ENCODE measurements around the gene SPINT4. TPM values are rescaled to one million over a fixed set of nuclear protein-coding genes. Genes with fewer than 3 reads are reported as not detected.

Gene SPINT4
- total and polyA plus RNA-seq, 2 experiments from 2014 or later: not detected

DNA sequence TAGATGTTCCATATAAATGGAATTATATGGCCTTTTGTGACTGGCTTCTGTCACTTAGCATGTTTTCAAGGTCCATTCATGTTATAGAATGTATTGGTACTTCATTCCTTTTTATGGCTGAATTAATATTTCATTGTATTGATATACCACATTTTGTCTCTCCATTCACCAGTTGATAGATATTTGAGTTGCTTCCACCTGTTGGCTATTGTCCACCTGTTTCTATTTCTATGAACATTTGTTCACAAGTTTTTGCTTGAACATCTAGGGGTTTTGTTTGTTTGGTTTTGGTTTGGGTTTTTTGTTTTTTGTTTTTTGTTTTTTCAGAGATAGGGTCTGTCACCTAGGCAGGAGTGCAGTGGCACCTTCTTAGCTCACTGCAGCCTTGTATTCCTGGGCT lies 46.3 kb downstream of the SPINT4 start:
- Histone ChIP-seq H3K9me3 (ENCODE audit: low read depth) (no peaks in the 10 kb centered on the region), H3K27ac (no peak overlapping the region), H3K4me1 (ENCODE audit: low read depth) (peaks cover 5% of the 10 kb centered on the region), H3K4me3 (no peak overlapping the region), H3K27me3 (no peaks in the 10 kb centered on the region), H3K36me3 (no peaks in the 10 kb centered on the region)
- DNase-seq (ENCODE audit: low read depth in 1 of 2, low spot score in 1 of 2): no peak
- no peak for TF ChIP-seq CTCF (IDR thresholded peaks at IDR 0.05; ENCODE audit: low read depth, low read length)

- Histone ChIP-seq H3K9me3 (ENCODE audit: low read depth) (no peaks in the 10 kb centered on the region), H3K27ac (peak overlapping the region; percentile 13), H3K4me1 (ENCODE audit: low read depth) (peaks cover 5% of the 10 kb centered on the region), H3K4me3 (no peak overlapping the region), H3K27me3 (no peaks in the 10 kb centered on the region), H3K36me3 (no peaks in the 10 kb centered on the region)
- peak; percentile 80 to 91 for DNase-seq (ENCODE audit: low read depth in 1 of 2, low spot score in 1 of 2)
- TF ChIP-seq CTCF (IDR thresholded peaks at IDR 0.05; ENCODE audit: low read depth, low read length): peak; percentile 89
These were observed 49.1 kb downstream of the SPINT4 start for GRCh38 chr20:45771182-45771759.

DNA sequence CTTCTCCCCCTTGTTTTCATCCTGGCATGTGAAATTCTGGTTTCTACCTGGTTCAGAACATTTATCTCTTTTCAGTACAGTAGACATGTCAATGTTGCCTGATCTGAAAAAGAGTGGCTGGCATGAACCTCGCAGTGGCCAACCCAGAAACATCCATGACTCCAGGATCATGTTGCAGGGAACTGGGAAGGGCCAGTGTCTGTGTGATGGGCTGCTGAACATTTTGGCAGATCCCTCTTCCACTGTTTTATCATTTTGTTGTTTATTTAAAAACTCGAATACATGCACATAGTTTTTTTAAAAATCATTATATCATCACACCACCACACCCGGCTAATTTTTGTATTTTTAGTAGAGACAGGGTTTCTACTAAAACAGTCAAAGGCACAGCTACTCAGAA lies 50.5 kb downstream of the SPINT4 start:
- no peak for TF ChIP-seq CTCF (IDR thresholded peaks at IDR 0.05; ENCODE audit: low read depth, low read length)
- H3K4me1 ChIP-seq (ENCODE audit: low read depth): peaks cover 5% of the 10 kb centered on the region
- no peak overlapping the region for H3K27ac ChIP-seq
- no peak for DNase-seq (ENCODE audit: low read depth in 1 of 2, low spot score in 1 of 2)
- H3K4me3 ChIP-seq: no peak overlapping the region
- H3K9me3 ChIP-seq (ENCODE audit: low read depth): no peaks in the 10 kb centered on the region
- no peaks in the 10 kb centered on the region for H3K27me3 ChIP-seq
- H3K36me3 ChIP-seq: no peaks in the 10 kb centered on the region

GRCh38 chr20:45774945-45775344 lies 52.8 kb downstream of the SPINT4 start:
- H3K36me3 ChIP-seq: no peaks in the 10 kb centered on the region
- no peak overlapping the region for H3K27ac ChIP-seq
- no peak for DNase-seq (ENCODE audit: low read depth in 1 of 2, low spot score in 1 of 2)
- H3K27me3 ChIP-seq: no peaks in the 10 kb centered on the region
- H3K4me3 ChIP-seq: no peak overlapping the region
- no peaks in the 10 kb centered on the region for H3K9me3 ChIP-seq (ENCODE audit: low read depth)
- peaks cover 5% of the 10 kb centered on the region for H3K4me1 ChIP-seq (ENCODE audit: low read depth)
- TF ChIP-seq CTCF (IDR thresholded peaks at IDR 0.05; ENCODE audit: low read depth, low read length): no peak

- no peak overlapping the region for H3K27ac ChIP-seq
- no peaks in the 10 kb centered on the region for H3K36me3 ChIP-seq
- peaks cover 5% of the 10 kb centered on the region for H3K4me1 ChIP-seq (ENCODE audit: low read depth)
- no peaks in the 10 kb centered on the region for H3K9me3 ChIP-seq (ENCODE audit: low read depth)
- H3K4me3 ChIP-seq: no peak overlapping the region
- no peak for TF ChIP-seq CTCF (IDR thresholded peaks at IDR 0.05; ENCODE audit: low read depth, low read length)
- no peaks in the 10 kb centered on the region for H3K27me3 ChIP-seq
- no peak for DNase-seq (ENCODE audit: low read depth in 1 of 2, low spot score in 1 of 2)
These were observed 53.3 kb downstream of the SPINT4 start for GRCh38 chr20:45775411-45775810.

Other genes with a start within 250 kb of the SPINT4 start
- gene SPINT3, start 206.7 kb upstream of the SPINT4 start, total RNA-seq: not detected in 2 replicates
- gene SPINT3, start 206.7 kb upstream of the SPINT4 start, polyA plus RNA-seq: not detected in 2 replicates
- not detected in 2 replicates for gene WFDC6, start 182.9 kb upstream of the SPINT4 start, total RNA-seq
- gene WFDC6, start 182.9 kb upstream of the SPINT4 start, polyA plus RNA-seq: not detected in 2 replicates
- not detected in 2 replicates for gene EPPIN, start 174.9 kb upstream of the SPINT4 start, total RNA-seq
- not detected in 2 replicates for gene EPPIN, start 174.9 kb upstream of the SPINT4 start, polyA plus RNA-seq
- gene WFDC8, start 143.1 kb upstream of the SPINT4 start, total RNA-seq: not detected in 2 replicates
- not detected in 2 replicates for gene WFDC8, start 143.1 kb upstream of the SPINT4 start, polyA plus RNA-seq
- not detected in 2 replicates for gene WFDC10A, start 92.6 kb upstream of the SPINT4 start, total RNA-seq
- gene WFDC10A, start 92.6 kb upstream of the SPINT4 start, polyA plus RNA-seq: not detected in 2 replicates
- not detected in 2 replicates for gene WFDC9, start 91.1 kb upstream of the SPINT4 start, total RNA-seq
- not detected in 2 replicates for gene WFDC9, start 91.1 kb upstream of the SPINT4 start, polyA plus RNA-seq
- gene WFDC11, start 52.1 kb upstream of the SPINT4 start, total RNA-seq: not detected in 2 replicates
- gene WFDC11, start 52.1 kb upstream of the SPINT4 start, polyA plus RNA-seq: not detected in 2 replicates
- gene WFDC13, start 20.3 kb upstream of the SPINT4 start, total RNA-seq: not detected in 2 replicates
- gene WFDC13, start 20.3 kb upstream of the SPINT4 start, polyA plus RNA-seq: not detected in 2 replicates
- not detected in 2 replicates for gene WFDC10B, start 17.3 kb upstream of the SPINT4 start, total RNA-seq
- gene WFDC10B, start 17.3 kb upstream of the SPINT4 start, polyA plus RNA-seq: not detected in 2 replicates
- gene WFDC3, start 69.5 kb downstream of the SPINT4 start, total RNA-seq: not detected in 2 replicates
- gene WFDC3, start 69.5 kb downstream of the SPINT4 start, polyA plus RNA-seq: 1.3 and 2.6 TPM in 2 replicates
- gene DNTTIP1, start 69.6 kb downstream of the SPINT4 start, total RNA-seq: 33.0 and 36.4 TPM in 2 replicates
- 74.1 and 76.0 TPM in 2 replicates for gene DNTTIP1, start 69.6 kb downstream of the SPINT4 start, polyA plus RNA-seq
- gene UBE2C, start 90.3 kb downstream of the SPINT4 start, total RNA-seq: 35.4 and 267 TPM in 2 replicates
- gene UBE2C, start 90.3 kb downstream of the SPINT4 start, polyA plus RNA-seq: 48.6 and 352 TPM in 2 replicates
- gene TNNC2, start 105.0 kb downstream of the SPINT4 start, total RNA-seq: 27.9 and 36.0 TPM in 2 replicates
- gene TNNC2, start 105.0 kb downstream of the SPINT4 start, polyA plus RNA-seq: 62.4 and 96.3 TPM in 2 replicates
- 109 and 270 TPM in 2 replicates for gene SNX21, start 111.5 kb downstream of the SPINT4 start, total RNA-seq
- gene SNX21, start 111.5 kb downstream of the SPINT4 start, polyA plus RNA-seq: 42.7 and 66.8 TPM in 2 replicates
- 45.3 and 55.9 TPM in 2 replicates for gene ACOT8, start 135.0 kb downstream of the SPINT4 start, total RNA-seq
- gene ACOT8, start 135.0 kb downstream of the SPINT4 start, polyA plus RNA-seq: 48.3 and 64.9 TPM in 2 replicates
- 7.4 and 8.0 TPM in 2 replicates for gene ZSWIM3, start 135.3 kb downstream of the SPINT4 start, total RNA-seq
- 2.2 and 4.0 TPM in 2 replicates for gene ZSWIM3, start 135.3 kb downstream of the SPINT4 start, polyA plus RNA-seq
- 11.7 and 12.9 TPM in 2 replicates for gene ZSWIM1, start 158.9 kb downstream of the SPINT4 start, total RNA-seq
- 13.5 and 13.7 TPM in 2 replicates for gene ZSWIM1, start 158.9 kb downstream of the SPINT4 start, polyA plus RNA-seq
- gene SPATA25, start 165.3 kb downstream of the SPINT4 start, total RNA-seq: 35.9 and 42.8 TPM in 2 replicates
- gene SPATA25, start 165.3 kb downstream of the SPINT4 start, polyA plus RNA-seq: 6.6 and 7.4 TPM in 2 replicates
- 77.8 and 81.3 TPM in 2 replicates for gene NEURL2, start 168.9 kb downstream of the SPINT4 start, total RNA-seq
- 64.5 and 78.2 TPM in 2 replicates for gene NEURL2, start 168.9 kb downstream of the SPINT4 start, polyA plus RNA-seq
- gene CTSA, start 169.0 kb downstream of the SPINT4 start, total RNA-seq: 52.3 and 61.6 TPM in 2 replicates
- 78.1 and 82.7 TPM in 2 replicates for gene CTSA, start 169.0 kb downstream of the SPINT4 start, polyA plus RNA-seq
- gene PLTP, start 189.8 kb downstream of the SPINT4 start, total RNA-seq: 71.7 and 90.9 TPM in 2 replicates
- gene PLTP, start 189.8 kb downstream of the SPINT4 start, polyA plus RNA-seq: 93.6 and 99.6 TPM in 2 replicates
- gene PCIF1, start 212.3 kb downstream of the SPINT4 start, total RNA-seq: 26.8 and 41.2 TPM in 2 replicates
- 43.8 and 65.7 TPM in 2 replicates for gene PCIF1, start 212.3 kb downstream of the SPINT4 start, polyA plus RNA-seq
- gene ZNF335, start 249.9 kb downstream of the SPINT4 start, total RNA-seq: 18.1 and 28.1 TPM in 2 replicates
- gene ZNF335, start 249.9 kb downstream of the SPINT4 start, polyA plus RNA-seq: 13.5 and 26.7 TPM in 2 replicates